ENCODE measurements around the gene AZIN2. TPM values are rescaled to one million over a fixed set of nuclear protein-coding genes. Genes with fewer than 3 reads are reported as not detected.

The AZIN2 gene
- total and polyA plus RNA-seq, 2 donors (not counting 3 experiments of a cell fraction or from before 2014, with no cell fraction given) = 0.91 to 1.4 TPM

- Histone ChIP-seq H3K79me2 (ENCODE audit: control insufficient read depth, insufficient read depth, low read length) (no peaks in the 10 kb centered on the region), H3K4me2 (ENCODE audit: insufficient read depth, low read length) (no peak overlapping the region), H3K36me3 (ENCODE audit: control insufficient read depth in 2 of 2, extremely low read depth in 1 of 2, insufficient read depth in 2 of 2, low read length in 2 of 2) (peaks cover 0 to 18% of the 10 kb centered on the region in 2 experiments), H3K9me3 (replicated peaks; ENCODE audit: control insufficient read depth, insufficient read depth, low read length) (no peaks in the 10 kb centered on the region), H3K4me1 (ENCODE audit: control insufficient read depth, extremely low read depth, insufficient read depth, low read length) (no peaks in the 10 kb centered on the region), H3K27me3 (ENCODE audit: control insufficient read depth in 2 of 2, insufficient read depth in 2 of 2, low read length in 2 of 2) (peaks cover 0 to 2% of the 10 kb centered on the region in 2 experiments), H3K9ac (replicated peaks; ENCODE audit: extremely low read depth, insufficient read depth, low read length) (no peak overlapping the region), H3K4me3 (replicated peaks in 1 of 3; ENCODE audit: insufficient read depth in 1 of 3, low read depth in 1 of 3, low read length in 3 of 3) (no peak overlapping the region), H2AFZ (ENCODE audit: low read depth, low read length) (no peak overlapping the region), H3K9me1 (replicated peaks; ENCODE audit: control insufficient read depth, extremely low read depth, insufficient read depth, low read length) (no peaks in the 10 kb centered on the region), H4K20me1 (replicated peaks; ENCODE audit: control insufficient read depth, extremely low read depth, insufficient read depth, low read length) (no peaks in the 10 kb centered on the region), H3K27ac (ENCODE audit: insufficient read depth, low read depth, low read length) (no peak overlapping the region)
- ChIA-PET POLR2A (no interaction called here), CTCF (interaction anchor here (0.8 kb wide), 1 partner anchor 15 kb away, joined by 3 read pairs; no protein-coding TSS in a partner anchor)
- no TSS peak for BruUV-seq (replicated peaks)
- DNase-seq (ENCODE audit: low read depth, low spot score) = no peak
- intact Hi-C loops (cut with micrococcal nuclease) = no loop called here
- TF ChIP-seq CTCF (IDR thresholded peaks at IDR 0.05; ENCODE audit: extremely low read depth in 1 of 2, insufficient read depth in 1 of 2, low read depth in 1 of 2, low read length in 2 of 2) = no peak
- no peak for TF ChIP-seq GATA2 (IDR thresholded peaks at IDR 0.05; ENCODE audit: insufficient read depth, insufficient read length, low read depth, low read length)
- TF ChIP-seq POLR2AphosphoS5 (IDR thresholded peaks at IDR 0.05; ENCODE audit: insufficient read depth, low read depth, low read length) = no peak
- no peak for TF ChIP-seq POLR2A (IDR thresholded peaks at IDR 0.05; ENCODE audit: low read depth, low read length)
- no peak for TF ChIP-seq MYC (IDR thresholded peaks at IDR 0.05; ENCODE audit: low read depth, low read length)
- TF ChIP-seq, protein P1, sequence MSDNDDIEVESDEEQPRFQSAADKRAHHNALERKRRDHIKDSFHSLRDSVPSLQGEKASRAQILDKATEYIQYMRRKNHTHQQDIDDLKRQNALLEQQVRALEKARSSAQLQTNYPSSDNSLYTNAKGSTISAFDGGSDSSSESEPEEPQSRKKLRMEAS (IDR thresholded peaks at IDR 0.05; ENCODE audit: insufficient read depth, insufficient read length) = no peak
- no peak for TF ChIP-seq EZH2 (IDR thresholded peaks at IDR 0.05; ENCODE audit: borderline replicate concordance, low read depth, low read length, severe bottlenecking)
- no peak for TF ChIP-seq FOS (IDR thresholded peaks at IDR 0.05; ENCODE audit: borderline replicate concordance, insufficient read depth, low read length)
- dilution Hi-C loops (cut with MboI; ENCODE audit: extremely low pct_ligation_motif_present, low sequenced_read_pairs) = no loop called here
- no peak for FAIRE-seq
These were observed 60.8 kb downstream of the AZIN2 start for GRCh38 chr1:33141781-33142180.
